IMR-90 (cell line): ENCODE results near the gene OARD1. TPM values are rescaled to one million over a fixed set of nuclear protein-coding genes. Genes with fewer than 3 reads are reported as not detected.

Source experiments
- ATAC-seq: fragments of 200-7000 bp; cut with Tn5 transposase; 2 replicates; pipeline ENCODE4 v1.9.1; 2020; ENCODE audit warnings: low read depth, mild to moderate bottlenecking, moderate library complexity
- BruUV-seq: library from RNA; stranded (reverse); fragments of 400-500 nt; replicated peaks from 2 replicates; lab custom pipeline; 2021; lab: Mats Ljungman, UMichigan
- CTCF ChIA-PET: fragments of 300-600 bp; formaldehyde crosslinking; extraction: SDS; loops from one replicate; lab custom pipeline; 2021; ENCODE audit warnings: antibody characterized with exemption; lab: Yijun Ruan, JAX
- POLR2A ChIA-PET: fragments of 300-600 bp; sonication (Branson Sonifier 250); formaldehyde crosslinking; loops from one replicate; lab custom pipeline; 2022; ENCODE audit warnings: antibody characterized with exemption; ENCODE audit not compliant: unreplicated experiment; lab: Charles Lee
- DNase-seq: peaks from one replicate; pipeline ENCODE4 v3.0.0; 2013
- H2AFZ ChIP-seq: replicated peaks from 2 replicates; pipeline ENCODE3; 2013; ENCODE audit warnings: low read length, mild to moderate bottlenecking; ENCODE audit not compliant: poor library complexity
- H2AK5ac ChIP-seq: 2 replicates; pipeline ENCODE4 v1.6.1; 2013; ENCODE audit warnings: low read depth, low read length, inconsistent platforms
- H2AK9ac ChIP-seq: replicated peaks from 2 replicates; pipeline ENCODE3; 2013; ENCODE audit warnings: mild to moderate bottlenecking, low read depth, low read length, moderate library complexity; ENCODE audit not compliant: poor library complexity
- H2BK120ac ChIP-seq: 2 replicates; pipeline ENCODE4 v1.6.1; 2013; ENCODE audit warnings: low read depth, low read length, inconsistent platforms
- H2BK15ac ChIP-seq: 3 replicates; pipeline ENCODE4 v1.6.1; 2013; ENCODE audit warnings: low read depth, low read length, inconsistent platforms
- H2BK20ac ChIP-seq: 2 replicates; pipeline ENCODE4 v1.6.1; 2013; ENCODE audit warnings: low read depth, mild to moderate bottlenecking, inconsistent platforms, low read length, moderate library complexity
- H2BK5ac ChIP-seq: 2 replicates; pipeline ENCODE4 v1.6.1; 2013; ENCODE audit warnings: mild to moderate bottlenecking, low read depth, low read length, inconsistent platforms; ENCODE audit not compliant: poor library complexity, severe bottlenecking
- H3K14ac ChIP-seq: replicated peaks from 2 replicates; pipeline ENCODE4 v1.6.1; 2013; ENCODE audit warnings: low read depth, low read length, inconsistent platforms
- H3K18ac ChIP-seq: 2 replicates; pipeline ENCODE4 v1.6.1; 2013; ENCODE audit warnings: low read depth, low read length, control low read depth
- H3K23ac ChIP-seq: 2 replicates; pipeline ENCODE4 v1.6.1; 2013; ENCODE audit warnings: low read depth, low read length, inconsistent platforms
- H3K27ac ChIP-seq: 2 replicates; pipeline ENCODE4 v1.5.1; 2013; ENCODE audit warnings: mild to moderate bottlenecking, control low read depth, low read length; ENCODE audit not compliant: insufficient read depth
- H3K27me3 ChIP-seq: 2 replicates; pipeline ENCODE4 v1.6.1; 2013; ENCODE audit warnings: low read length; ENCODE audit not compliant: control insufficient read depth, insufficient read depth
- H3K36me3 ChIP-seq: 2 replicates; pipeline ENCODE4 v1.6.1; 2013; ENCODE audit warnings: low read length, mixed read lengths; ENCODE audit not compliant: control insufficient read depth, insufficient read depth
- H3K4ac ChIP-seq: 2 replicates; pipeline ENCODE4 v1.6.1; 2013; ENCODE audit warnings: low read depth, low read length, inconsistent platforms
- H3K4me1 ChIP-seq: 2 replicates; pipeline ENCODE4 v1.6.1; 2013; ENCODE audit warnings: low read length, mixed read lengths; ENCODE audit not compliant: control insufficient read depth, insufficient read depth
- H3K4me2 ChIP-seq: 2 replicates; pipeline ENCODE4 v1.6.1; 2013; ENCODE audit warnings: low read depth, mild to moderate bottlenecking, control low read depth, low read length, moderate library complexity
- H3K4me3 ChIP-seq: 2 replicates; pipeline ENCODE4 v1.5.1; 2013; ENCODE audit warnings: low read depth, mild to moderate bottlenecking, control low read depth, low read length, moderate library complexity; ENCODE audit not compliant: insufficient read depth
- H3K56ac ChIP-seq: 2 replicates; pipeline ENCODE4 v1.6.1; 2013; ENCODE audit warnings: low read length, inconsistent platforms; ENCODE audit not compliant: insufficient read depth; ENCODE audit errors: extremely low read depth
- H3K79me1 ChIP-seq, 2 experiments: 2 replicates each; pipeline ENCODE4 v1.6.1; 2013; ENCODE audit warnings: low read length in 2 of 2, inconsistent platforms in 1 of 2, low read depth in 1 of 2
- H3K9ac ChIP-seq: 2 replicates; pipeline ENCODE4 v1.6.1; 2013; ENCODE audit warnings: low read depth, low read length, control low read depth
- H3K9me1 ChIP-seq: 2 replicates; pipeline ENCODE4 v1.6.1; 2013; ENCODE audit warnings: low read length, inconsistent platforms; ENCODE audit not compliant: insufficient read depth
- H3K9me3 ChIP-seq: 2 replicates; pipeline ENCODE4 v1.6.1; 2013; ENCODE audit warnings: low read length; ENCODE audit not compliant: control insufficient read depth, insufficient read depth
- H4K20me1 ChIP-seq: 2 replicates; pipeline ENCODE4 v1.6.1; 2013; ENCODE audit warnings: low read length, inconsistent platforms; ENCODE audit not compliant: insufficient read depth
- H4K5ac ChIP-seq: 2 replicates; pipeline ENCODE4 v1.6.1; 2013; ENCODE audit warnings: mild to moderate bottlenecking, low read depth, low read length, control low read depth
- H4K8ac ChIP-seq, 2 experiments: 2 replicates each; pipeline ENCODE4 v1.6.1; 2013; ENCODE audit warnings: low read depth in 2 of 2, low read length in 2 of 2, control low read depth in 1 of 2, inconsistent platforms in 1 of 2
- H4K91ac ChIP-seq: 2 replicates; pipeline ENCODE4 v1.6.1; 2013; ENCODE audit warnings: low read depth, low read length, inconsistent platforms; ENCODE audit not compliant: insufficient read depth
- BHLHE40 ChIP-seq: fragments of 150-350 bp; IDR thresholded peaks from 2 replicates; pipeline ENCODE4 v1.6.1; 2016; ENCODE audit warnings: mild to moderate bottlenecking, low read depth, low read length
- ELK1 ChIP-seq: fragments of 150-350 bp; IDR thresholded peaks from 2 replicates; pipeline ENCODE4 v1.6.1; 2016; ENCODE audit warnings: low read depth, mild to moderate bottlenecking, low read length, moderate library complexity, borderline replicate concordance
- NFE2L2 ChIP-seq: fragments of 150-350 bp; IDR thresholded peaks from 2 replicates; pipeline ENCODE4 v1.6.1; 2016; ENCODE audit warnings: low read depth, mild to moderate bottlenecking, low read length
- RFX5 ChIP-seq: IDR thresholded peaks from 2 replicates; pipeline ENCODE4 v1.8.0; 2012; ENCODE audit warnings: low read depth, mild to moderate bottlenecking, low read length, moderate library complexity
- WGBS, 2 experiments: methylation state at CpG; one replicate each; pipeline versions ENCODE4 v1.1.5 to v1.1.7; 2013; ENCODE audit warnings: missing lambda C conversion rate in 2 of 2; ENCODE audit not compliant: insufficient read length in 1 of 2; ENCODE audit errors: extremely low coverage in 2 of 2; 5-methylcytosine and 5-hydroxymethylcytosine counted together
- dilution Hi-C: fragments of 300-500 bp; cut with HindIII; formaldehyde crosslinking; loops from one replicate; pipeline ENCODE4 v1.14.3; 2018; ENCODE audit warnings: low sequenced_read_pairs; ENCODE audit not compliant: unreplicated experiment
- in situ Hi-C: fragments of 300-500 bp; cut with MboI; formaldehyde crosslinking; loops from 3 replicates; pipeline ENCODE4 v1.14.3; 2019; ENCODE audit warnings: low sequenced_read_pairs, inconsistent platforms, mixed read lengths
- intact Hi-C: fragments of 100-400 bp; cut with micrococcal nuclease; formaldehyde crosslinking; loops from 2 replicates; pipeline ENCODE4 v1.10.0; 2022
- polyA plus RNA-seq, 3 experiments: library from polyadenylated mRNA; depleted of rRNA; stranded (reverse); fragments of >200 nt; gene quantifications; 2 replicates each; pipeline ENCODE4 v1.2.3, GENCODE V29; 2012; ENCODE audit warnings: low replicate concordance in 1 of 3
- total RNA-seq: library from RNA; depleted of rRNA; stranded (reverse); fragments of >200 nt; gene quantifications from 2 replicates; pipeline ENCODE4 v1.2.3, GENCODE V29; 2012

The OARD1 gene
- total and polyA plus RNA-seq, 2 of the 4 experiments (the other 2 are of a cell fraction), result 2.3 to 5.5 TPM

DNA sequence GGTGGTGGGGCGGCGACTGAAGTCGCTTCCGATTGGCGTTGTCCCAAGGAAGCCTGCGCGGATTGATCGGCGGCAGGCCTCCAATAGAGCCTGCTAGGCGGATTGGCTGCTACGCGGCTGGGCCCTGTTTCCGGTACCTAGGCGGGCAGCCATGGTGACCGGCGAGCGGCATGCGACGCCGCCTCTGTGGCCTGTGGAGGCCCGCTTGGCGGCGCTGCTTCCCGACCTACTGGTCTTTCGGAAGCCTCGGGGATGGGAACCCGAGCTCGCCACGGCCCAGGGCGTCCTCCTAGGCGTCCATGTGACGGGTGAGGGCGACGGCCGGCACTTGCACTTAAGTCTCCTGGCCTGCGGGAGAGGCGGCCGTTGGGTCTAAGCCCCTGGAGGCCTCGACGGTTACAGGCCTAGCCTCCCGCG lies 28.7 kb upstream of the OARD1 start:
- H2AFZ ChIP-seq, result no peak overlapping the region
- dilution Hi-C loops, result no loop called here
- no peaks in the 10 kb centered on the region for H4K20me1 ChIP-seq
- H2BK120ac ChIP-seq, result no peak overlapping the region
- H4K5ac ChIP-seq, result no peak overlapping the region
- H3K23ac ChIP-seq, result no peak overlapping the region
- H4K8ac ChIP-seq, result no peak overlapping the region
- H2AK9ac ChIP-seq, result no peak overlapping the region
- ChIA-PET POLR2A (no interaction called here), CTCF (no interaction called here)
- no peak overlapping the region for H2BK5ac ChIP-seq
- no peaks in the 10 kb centered on the region for H3K9me3 ChIP-seq
- H3K9ac ChIP-seq, result no peak overlapping the region
- no peak overlapping the region for H3K14ac ChIP-seq
- peaks cover 26% of the 10 kb centered on the region for H3K36me3 ChIP-seq
- H3K79me1 ChIP-seq, result peaks cover 3 to 5% of the 10 kb centered on the region in 2 experiments
- no peak overlapping the region for H3K4me3 ChIP-seq
- no peak overlapping the region for H2AK5ac ChIP-seq
- 79% methylated on average over 33 of the region's 42 CpGs; no CpG with 5 or more reads in 1 of the 2 experiments for WGBS, 2 experiments
- no peak overlapping the region for H2BK15ac ChIP-seq
- H3K18ac ChIP-seq, result no peak overlapping the region
- H3K27ac ChIP-seq, result no peak overlapping the region
- H2BK20ac ChIP-seq, result no peak overlapping the region
- no peak overlapping the region for H3K56ac ChIP-seq
- DNase-seq (no peak), ATAC-seq (no peak)
- H4K91ac ChIP-seq, result no peak overlapping the region
- intact Hi-C loops, result no loop called here
- H3K4me2 ChIP-seq, result no peak overlapping the region
- in situ Hi-C loops, result no loop called here
- H3K4ac ChIP-seq, result no peak overlapping the region
- no TSS peak for BruUV-seq
- H3K9me1 ChIP-seq, result peaks cover 6% of the 10 kb centered on the region; the same call in 1 of the 2 replicates
- no peaks in the 10 kb centered on the region for H3K27me3 ChIP-seq
- H3K4me1 ChIP-seq, result peaks cover 3% of the 10 kb centered on the region; the same call in 1 of the 2 replicates
- TF ChIP-seq BHLHE40, result no peak
- TF ChIP-seq NFE2L2, result no peak
- no peak for TF ChIP-seq RFX5
- no peak for TF ChIP-seq ELK1
